ENCODE data around the gene LEMD1.

LEMD1 gene

DNA sequence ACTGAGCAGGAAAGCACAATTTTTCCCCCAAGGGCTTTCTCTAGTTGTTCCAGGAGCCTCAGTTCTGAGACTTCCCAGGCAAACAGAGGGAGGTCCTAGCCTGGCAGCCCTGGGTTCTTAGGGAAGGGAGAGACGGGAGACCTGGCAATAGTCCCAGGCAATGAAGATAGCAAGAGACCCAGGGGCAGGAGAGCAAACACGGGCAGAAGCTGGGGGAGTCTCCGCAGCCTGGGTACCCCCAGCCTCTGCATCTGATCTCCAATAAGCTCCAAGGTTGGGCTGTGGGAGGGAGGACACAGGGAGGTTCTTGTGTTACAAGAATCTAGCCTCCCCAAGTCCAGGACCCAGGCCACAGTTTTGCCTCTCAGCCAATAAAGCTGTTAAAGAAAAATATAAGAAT, 31.6 kb upstream of the LEMD1 start:
- TF ChIP-seq, protein P1, sequence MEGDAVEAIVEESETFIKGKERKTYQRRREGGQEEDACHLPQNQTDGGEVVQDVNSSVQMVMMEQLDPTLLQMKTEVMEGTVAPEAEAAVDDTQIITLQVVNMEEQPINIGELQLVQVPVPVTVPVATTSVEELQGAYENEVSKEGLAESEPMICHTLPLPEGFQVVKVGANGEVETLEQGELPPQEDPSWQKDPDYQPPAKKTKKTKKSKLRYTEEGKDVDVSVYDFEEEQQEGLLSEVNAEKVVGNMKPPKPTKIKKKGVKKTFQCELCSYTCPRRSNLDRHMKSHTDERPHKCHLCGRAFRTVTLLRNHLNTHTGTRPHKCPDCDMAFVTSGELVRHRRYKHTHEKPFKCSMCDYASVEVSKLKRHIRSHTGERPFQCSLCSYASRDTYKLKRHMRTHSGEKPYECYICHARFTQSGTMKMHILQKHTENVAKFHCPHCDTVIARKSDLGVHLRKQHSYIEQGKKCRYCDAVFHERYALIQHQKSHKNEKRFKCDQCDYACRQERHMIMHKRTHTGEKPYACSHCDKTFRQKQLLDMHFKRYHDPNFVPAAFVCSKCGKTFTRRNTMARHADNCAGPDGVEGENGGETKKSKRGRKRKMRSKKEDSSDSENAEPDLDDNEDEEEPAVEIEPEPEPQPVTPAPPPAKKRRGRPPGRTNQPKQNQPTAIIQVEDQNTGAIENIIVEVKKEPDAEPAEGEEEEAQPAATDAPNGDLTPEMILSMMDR (IDR thresholded peaks at IDR 0.05; ENCODE audit: low read length) = no peak
- no peak for TF ChIP-seq EZH2 (IDR thresholded peaks at IDR 0.05; ENCODE audit: borderline replicate concordance, low read length)
- H4K20me1 ChIP-seq (ENCODE audit: insufficient read depth, low read length) = no peaks in the 10 kb centered on the region
- no peak overlapping the region for H2AFZ ChIP-seq (ENCODE audit: low read length)
- no peaks in the 10 kb centered on the region for H3K79me2 ChIP-seq (ENCODE audit: insufficient read depth, low read length)
- no peaks in the 10 kb centered on the region for H3K36me3 ChIP-seq (ENCODE audit: insufficient read depth, low read length)
- no peaks in the 10 kb centered on the region for H3F3A ChIP-seq (ENCODE audit: insufficient read depth, low read length)
- no peak overlapping the region for H3K4me2 ChIP-seq (ENCODE audit: low read length)
- H3K4me3 ChIP-seq (ENCODE audit: low read depth, low read length, poor library complexity, severe bottlenecking) = no peak overlapping the region
- no peaks in the 10 kb centered on the region for H3K9me2 ChIP-seq (ENCODE audit: low read depth, low read length)
- H3K4me1 ChIP-seq (ENCODE audit: insufficient read depth, low read length, severe bottlenecking) = no peaks in the 10 kb centered on the region
- no peaks in the 10 kb centered on the region for H3K27me3 ChIP-seq (ENCODE audit: insufficient read depth, low read length)
- H3K9ac ChIP-seq (ENCODE audit: low read length) = no peak overlapping the region
- no peak overlapping the region for H3K27ac ChIP-seq (ENCODE audit: low read depth, low read length, poor library complexity, severe bottlenecking)
- H3K9me3 ChIP-seq (ENCODE audit: low read length) = no peaks in the 10 kb centered on the region

DNA sequence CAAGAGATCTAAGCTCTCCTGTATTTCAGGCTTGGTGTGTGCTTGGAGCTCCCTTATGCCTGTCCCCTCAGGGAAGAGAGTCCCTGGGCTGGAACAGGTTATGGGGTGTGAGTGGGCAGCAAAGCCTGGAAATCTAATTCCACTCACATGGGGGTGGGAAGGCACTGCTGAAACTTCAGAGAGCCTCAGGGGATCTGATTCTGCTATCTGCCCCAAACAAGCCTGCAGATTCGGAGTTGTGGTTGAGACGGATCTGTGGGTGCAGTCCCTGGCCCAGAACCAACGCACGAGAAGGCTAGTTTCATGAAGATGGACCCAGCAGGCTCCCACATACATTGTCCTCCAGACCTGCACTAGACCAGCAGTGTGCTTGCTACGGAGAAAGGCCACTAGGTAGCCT, 31.1 kb upstream of the LEMD1 start:
- H4K20me1 ChIP-seq (ENCODE audit: insufficient read depth, low read length) = no peaks in the 10 kb centered on the region
- H3K79me2 ChIP-seq (ENCODE audit: insufficient read depth, low read length) = no peaks in the 10 kb centered on the region
- no peaks in the 10 kb centered on the region for H3K9me2 ChIP-seq (ENCODE audit: low read depth, low read length)
- H3K4me2 ChIP-seq (ENCODE audit: low read length) = no peak overlapping the region
- H3K36me3 ChIP-seq (ENCODE audit: insufficient read depth, low read length) = no peaks in the 10 kb centered on the region
- no peaks in the 10 kb centered on the region for H3K27me3 ChIP-seq (ENCODE audit: insufficient read depth, low read length)
- H3K4me1 ChIP-seq (ENCODE audit: insufficient read depth, low read length, severe bottlenecking) = no peaks in the 10 kb centered on the region
- TF ChIP-seq, protein P1 (IDR thresholded peaks at IDR 0.05; ENCODE audit: low read length) = no peak
- no peak overlapping the region for H3K4me3 ChIP-seq (ENCODE audit: low read depth, low read length, poor library complexity, severe bottlenecking)
- H3K9me3 ChIP-seq (ENCODE audit: low read length) = no peaks in the 10 kb centered on the region
- H3K27ac ChIP-seq (ENCODE audit: low read depth, low read length, poor library complexity, severe bottlenecking) = no peak overlapping the region
- H3F3A ChIP-seq (ENCODE audit: insufficient read depth, low read length) = no peaks in the 10 kb centered on the region
- H3K9ac ChIP-seq (ENCODE audit: low read length) = no peak overlapping the region
- no peak overlapping the region for H2AFZ ChIP-seq (ENCODE audit: low read length)

DNA sequence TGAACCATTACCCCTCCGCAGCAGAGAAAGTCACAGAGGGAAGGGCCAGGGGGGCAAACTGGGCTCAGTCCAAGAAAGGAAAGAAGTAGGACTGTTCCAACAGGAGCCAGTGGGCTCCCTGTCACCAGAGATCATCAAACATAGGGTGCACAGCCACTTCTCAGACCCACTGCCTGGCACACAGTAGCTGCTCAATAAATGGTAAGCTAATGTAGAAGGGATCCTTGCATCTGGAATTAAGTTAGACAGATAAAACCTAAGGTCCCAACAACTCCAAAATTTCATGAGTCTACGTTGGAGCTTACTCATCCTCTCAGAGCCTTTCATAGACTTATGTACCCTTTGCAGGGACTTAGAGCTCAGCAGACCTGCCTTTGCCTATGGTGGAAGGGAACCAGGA, 30.5 kb upstream of the LEMD1 start:
- Histone ChIP-seq H3K79me2 (ENCODE audit: insufficient read depth, low read length) (no peaks in the 10 kb centered on the region), H3K27ac (ENCODE audit: low read depth, low read length, poor library complexity, severe bottlenecking) (no peak overlapping the region), H3K4me2 (ENCODE audit: low read length) (no peak overlapping the region), H3K4me3 (ENCODE audit: low read depth, low read length, poor library complexity, severe bottlenecking) (no peak overlapping the region), H3K9me2 (ENCODE audit: low read depth, low read length) (no peaks in the 10 kb centered on the region), H3K27me3 (ENCODE audit: insufficient read depth, low read length) (no peaks in the 10 kb centered on the region), H2AFZ (ENCODE audit: low read length) (no peak overlapping the region), H3K36me3 (ENCODE audit: insufficient read depth, low read length) (no peaks in the 10 kb centered on the region), H3K4me1 (ENCODE audit: insufficient read depth, low read length, severe bottlenecking) (no peaks in the 10 kb centered on the region), H4K20me1 (ENCODE audit: insufficient read depth, low read length) (no peaks in the 10 kb centered on the region), H3K9ac (ENCODE audit: low read length) (no peak overlapping the region), H3K9me3 (ENCODE audit: low read length) (no peaks in the 10 kb centered on the region), H3F3A (ENCODE audit: insufficient read depth, low read length) (no peaks in the 10 kb centered on the region)
- no peak for TF ChIP-seq EZH2 (IDR thresholded peaks at IDR 0.05; ENCODE audit: borderline replicate concordance, low read length)
- TF ChIP-seq, protein P1 (IDR thresholded peaks at IDR 0.05; ENCODE audit: low read length) = no peak
